Measurements from ENCODE around the gene SPCS3. TPM values are rescaled to one million over a fixed set of nuclear protein-coding genes. Genes with fewer than 3 reads are reported as not detected.

Gene SPCS3
- total and polyA plus RNA-seq, 2 of the 13 experiments (the other 11 are each of a cell fraction or from before 2014, with no cell fraction given), result 26.3 to 57.0 TPM

- no TSS peak for BruUV-seq (replicated peaks)
- ChIA-PET POLR2A (no interaction called here), CTCF (ENCODE audit: low intra/inter-chr PET ratio, low total read pairs) (interaction anchor here (1.2 to 1.5 kb wide), 2 partner anchors 670 to 671 kb away, joined by 4 to 9 read pairs; no protein-coding TSS in a partner anchor)
- H3K27ac ChIP-seq (ENCODE audit: extremely low read length, insufficient read depth, low read length), result no peak overlapping the region
- no peak for TF ChIP-seq ZKSCAN1 (IDR thresholded peaks at IDR 0.05; ENCODE audit: low read length)
- peak; percentile 61 for TF ChIP-seq STAG1 (CRISPR knock-in tag; IDR thresholded peaks at IDR 0.05)
- TF ChIP-seq, protein P1, sequence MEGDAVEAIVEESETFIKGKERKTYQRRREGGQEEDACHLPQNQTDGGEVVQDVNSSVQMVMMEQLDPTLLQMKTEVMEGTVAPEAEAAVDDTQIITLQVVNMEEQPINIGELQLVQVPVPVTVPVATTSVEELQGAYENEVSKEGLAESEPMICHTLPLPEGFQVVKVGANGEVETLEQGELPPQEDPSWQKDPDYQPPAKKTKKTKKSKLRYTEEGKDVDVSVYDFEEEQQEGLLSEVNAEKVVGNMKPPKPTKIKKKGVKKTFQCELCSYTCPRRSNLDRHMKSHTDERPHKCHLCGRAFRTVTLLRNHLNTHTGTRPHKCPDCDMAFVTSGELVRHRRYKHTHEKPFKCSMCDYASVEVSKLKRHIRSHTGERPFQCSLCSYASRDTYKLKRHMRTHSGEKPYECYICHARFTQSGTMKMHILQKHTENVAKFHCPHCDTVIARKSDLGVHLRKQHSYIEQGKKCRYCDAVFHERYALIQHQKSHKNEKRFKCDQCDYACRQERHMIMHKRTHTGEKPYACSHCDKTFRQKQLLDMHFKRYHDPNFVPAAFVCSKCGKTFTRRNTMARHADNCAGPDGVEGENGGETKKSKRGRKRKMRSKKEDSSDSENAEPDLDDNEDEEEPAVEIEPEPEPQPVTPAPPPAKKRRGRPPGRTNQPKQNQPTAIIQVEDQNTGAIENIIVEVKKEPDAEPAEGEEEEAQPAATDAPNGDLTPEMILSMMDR (CRISPR knock-in tag; IDR thresholded peaks at IDR 0.05), result peak; percentile 50
- TF ChIP-seq ZFP37 (CRISPR knock-in tag; IDR thresholded peaks at IDR 0.05; ENCODE audit: borderline replicate concordance), result no peak
- no peak overlapping the region for H2AFZ ChIP-seq (ENCODE audit: low read length)
- H3K36me3 ChIP-seq (replicated peaks in 1 of 2; ENCODE audit: control insufficient read depth in 1 of 2, insufficient read depth in 2 of 2, low read length in 2 of 2), result no peaks in the 10 kb centered on the region
- ATAC-seq, result peak; percentile 45; the same call in 2 of the 3 replicates
- H3K27me3 ChIP-seq (ENCODE audit: control insufficient read depth in 1 of 2, insufficient read depth in 2 of 2, low read length in 2 of 2), result no peaks in the 10 kb centered on the region; a peak in 1 of 5 replicates
- no peaks in the 10 kb centered on the region for H3K79me2 ChIP-seq (ENCODE audit: insufficient read depth, low read length)
- intact Hi-C loops (cut with micrococcal nuclease; ENCODE audit: unreplicated experiment), result loop anchor here (1.0 to 5.0 kb wide), 2 partner anchors 415 to 670 kb away; partner anchors contain the start of gene VEGFC
- in situ Hi-C loops (cut with HindIII; ENCODE audit: extremely low pct_ligation_motif_present, low pct_unique_long_range_greater_than_20kb), result no loop called here
- no peak overlapping the region for H3K4me2 ChIP-seq (ENCODE audit: low read depth, low read length)
- 0 out of 2 replicates have a peak, but pooled peaks cover 4% of the 10 kb centered on the region for H3K4me1 ChIP-seq (ENCODE audit: insufficient read depth, low read length)
- DNase-seq (ENCODE audit: low spot score), result no peak
- no peaks in the 10 kb centered on the region for H3K9me3 ChIP-seq (ENCODE audit: low read length)
- H3K9ac ChIP-seq (ENCODE audit: insufficient read depth, low read depth, low read length), result no peak overlapping the region
- no peak overlapping the region for H3K4me3 ChIP-seq (replicated peaks in 1 of 3; ENCODE audit: insufficient read depth in 1 of 3, low read depth in 2 of 3, low read length in 3 of 3)
- H4K20me1 ChIP-seq (ENCODE audit: insufficient read depth, low read length), result no peaks in the 10 kb centered on the region
- FAIRE-seq, result peak; percentile 46
Observed at GRCh38 chr4:176377780-176378179, 58.0 kb downstream of the SPCS3 start.

- no peak for DNase-seq (ENCODE audit: low spot score)
- TF ChIP-seq MXD4 (CRISPR knock-in tag; IDR thresholded peaks at IDR 0.05), result no peak
- TF ChIP-seq RBM22 (optimal IDR thresholded peaks at IDR 0.05; ENCODE audit: low read length), result no peak
- TF ChIP-seq NFKB2 (CRISPR knock-in tag; IDR thresholded peaks at IDR 0.05; ENCODE audit: borderline replicate concordance), result no peak
- TF ChIP-seq ZNF441 (CRISPR knock-in tag; IDR thresholded peaks at IDR 0.05; ENCODE audit: borderline replicate concordance), result no peak
- TF ChIP-seq ZNF558 (CRISPR knock-in tag; IDR thresholded peaks at IDR 0.05; ENCODE audit: borderline replicate concordance), result no peak
- no peak for TF ChIP-seq ZNF24 (IDR thresholded peaks at IDR 0.05)
- ATAC-seq, result peak; percentile 65
- Histone ChIP-seq H3K9ac (ENCODE audit: insufficient read depth, low read depth, low read length) (no peak overlapping the region), H3K36me3 (replicated peaks in 1 of 2; ENCODE audit: control insufficient read depth in 1 of 2, insufficient read depth in 2 of 2, low read length in 2 of 2) (no peaks in the 10 kb centered on the region), H3K27me3 (ENCODE audit: control insufficient read depth in 1 of 2, insufficient read depth in 2 of 2, low read length in 2 of 2) (peaks cover 0 to 3% of the 10 kb centered on the region in 2 experiments; a peak in 1 of 5 replicates), H3K27ac (ENCODE audit: extremely low read length, insufficient read depth, low read length) (no peak overlapping the region), H3K9me3 (ENCODE audit: low read length) (no peaks in the 10 kb centered on the region), H3K79me2 (ENCODE audit: insufficient read depth, low read length) (no peaks in the 10 kb centered on the region), H2AFZ (ENCODE audit: low read length) (no peak overlapping the region), H3K4me1 (ENCODE audit: insufficient read depth, low read length) (0 out of 2 replicates have a peak, but pooled peaks cover 4% of the 10 kb centered on the region), H3K4me2 (ENCODE audit: low read depth, low read length) (peak overlapping the region; percentile 64), H3K4me3 (replicated peaks in 1 of 3; ENCODE audit: insufficient read depth in 1 of 3, low read depth in 2 of 3, low read length in 3 of 3) (peak overlapping the region; percentile 15 to 35 (median 16); a peak in 3 of 6 replicates), H4K20me1 (ENCODE audit: insufficient read depth, low read length) (no peaks in the 10 kb centered on the region)
- ChIA-PET POLR2A (no interaction called here), CTCF (ENCODE audit: low intra/inter-chr PET ratio, low total read pairs) (no interaction called here)
- in situ Hi-C loops (cut with HindIII; ENCODE audit: extremely low pct_ligation_motif_present, low pct_unique_long_range_greater_than_20kb) (loop anchor here (10.0 kb wide), 1 partner anchor 664 kb away; no protein-coding TSS in a partner anchor), intact Hi-C loops (cut with micrococcal nuclease; ENCODE audit: unreplicated experiment) (no loop called here)
- no peak for FAIRE-seq
- BruUV-seq (replicated peaks), result no TSS peak
- WGBS (ENCODE audit: low lambda C conversion rate), result 14% methylated on average over 11 of the region's 11 CpGs
Observed at GRCh38 chr4:176380352-176381157, 60.8 kb downstream of the SPCS3 start.

Data from HepG2 (cell line).